Hepatocyte (in vitro differentiated cells): ENCODE data around the gene NDUFS5.

Source experiments
- EZH2 ChIP-seq: fragments of 200-600 bp; sonication (generic); IDR thresholded peaks from 2 replicates; pipeline ENCODE4 v1.6.1; 2016; ENCODE audit warnings: antibody characterized with exemption, mild to moderate bottlenecking, borderline replicate concordance
- TF ChIP-seq, protein P1 (sequence below): fragments of 200-600 bp; sonication (generic); IDR thresholded peaks from 2 replicates; pipeline ENCODE4 v1.5.1; 2016; ENCODE audit warnings: antibody characterized with exemption, mild to moderate bottlenecking; ENCODE audit not compliant: poor library complexity

DNA sequence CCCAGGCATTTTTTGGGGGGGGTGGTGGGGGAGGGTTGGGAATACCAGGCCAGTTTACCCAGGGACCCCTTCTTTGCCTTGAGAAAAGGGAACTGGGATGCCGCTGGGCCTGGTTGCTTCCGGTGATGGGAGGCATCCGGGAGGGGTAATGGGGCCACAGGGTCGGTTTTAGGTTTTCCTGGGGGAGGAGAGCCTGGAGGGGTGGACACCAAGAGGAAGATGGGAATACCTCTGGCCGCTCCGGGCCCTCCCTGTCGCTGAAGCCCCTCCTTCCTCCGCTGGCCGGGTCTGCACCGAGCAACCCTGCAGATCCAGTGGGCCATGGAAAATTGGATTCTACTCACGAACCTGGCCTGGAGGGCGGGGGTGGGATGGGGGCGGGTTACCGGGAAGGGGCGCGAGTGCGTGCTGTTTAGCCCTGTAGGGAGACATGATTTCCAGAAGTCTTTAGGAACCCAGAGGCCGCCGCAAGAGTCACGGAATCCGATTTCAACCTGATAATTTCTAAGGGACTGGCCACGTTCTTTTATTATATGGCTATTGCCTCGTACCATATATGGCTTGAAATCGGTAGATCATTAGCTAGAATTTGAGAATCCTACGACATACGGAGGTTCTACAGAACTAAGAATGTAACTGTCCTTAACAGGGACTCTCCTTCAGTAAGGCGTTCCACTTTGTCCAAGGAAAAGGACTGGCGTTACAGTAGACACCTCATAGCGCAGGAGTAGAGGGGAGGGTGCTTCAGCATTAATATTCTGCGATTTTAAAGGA is 34.3 kb upstream of the NDUFS5 start:
- TF ChIP-seq, protein P1, sequence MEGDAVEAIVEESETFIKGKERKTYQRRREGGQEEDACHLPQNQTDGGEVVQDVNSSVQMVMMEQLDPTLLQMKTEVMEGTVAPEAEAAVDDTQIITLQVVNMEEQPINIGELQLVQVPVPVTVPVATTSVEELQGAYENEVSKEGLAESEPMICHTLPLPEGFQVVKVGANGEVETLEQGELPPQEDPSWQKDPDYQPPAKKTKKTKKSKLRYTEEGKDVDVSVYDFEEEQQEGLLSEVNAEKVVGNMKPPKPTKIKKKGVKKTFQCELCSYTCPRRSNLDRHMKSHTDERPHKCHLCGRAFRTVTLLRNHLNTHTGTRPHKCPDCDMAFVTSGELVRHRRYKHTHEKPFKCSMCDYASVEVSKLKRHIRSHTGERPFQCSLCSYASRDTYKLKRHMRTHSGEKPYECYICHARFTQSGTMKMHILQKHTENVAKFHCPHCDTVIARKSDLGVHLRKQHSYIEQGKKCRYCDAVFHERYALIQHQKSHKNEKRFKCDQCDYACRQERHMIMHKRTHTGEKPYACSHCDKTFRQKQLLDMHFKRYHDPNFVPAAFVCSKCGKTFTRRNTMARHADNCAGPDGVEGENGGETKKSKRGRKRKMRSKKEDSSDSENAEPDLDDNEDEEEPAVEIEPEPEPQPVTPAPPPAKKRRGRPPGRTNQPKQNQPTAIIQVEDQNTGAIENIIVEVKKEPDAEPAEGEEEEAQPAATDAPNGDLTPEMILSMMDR, result no peak
- no peak for TF ChIP-seq EZH2
